ENCODE measurements around the gene NCK1. TPM values are rescaled to one million over a fixed set of nuclear protein-coding genes. Genes with fewer than 3 reads are reported as not detected.

Gene NCK1
- total RNA-seq, 1 donor from 2014 or later: 22.1 TPM

- intact Hi-C loops (cut with DNase I): loop anchor here (5.0 kb wide), 1 partner anchor 71 kb away; the partner anchor contains the start of gene NCK1
- DNase-seq (ENCODE audit: low spot score): no peak
These were observed 71.2 kb downstream of the NCK1 start for GRCh38 chr3:136932978-136933772.

DNA sequence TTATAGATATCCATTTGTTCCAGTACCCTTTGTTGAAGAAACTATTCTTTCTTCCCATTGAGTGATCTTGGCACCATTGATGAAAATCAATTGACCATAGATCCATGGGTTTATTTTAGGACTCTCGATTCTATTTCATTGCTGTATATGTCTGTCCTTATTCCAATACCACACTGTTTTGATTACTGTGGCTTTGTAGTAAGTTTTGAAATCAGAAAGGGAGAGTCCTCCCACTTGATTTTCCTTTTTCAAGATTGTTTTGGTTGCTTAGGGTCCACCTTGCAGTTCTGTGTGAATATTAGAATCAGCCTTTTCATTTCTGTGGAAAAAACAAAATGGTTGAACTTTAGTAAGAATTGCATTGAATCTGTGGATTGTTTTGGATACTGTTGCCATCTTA lies 75.2 kb downstream of the NCK1 start:
- no peak for DNase-seq (ENCODE audit: low spot score)
- intact Hi-C loops (cut with DNase I): no loop called here

GRCh38 chr3:136937851-136938250 lies 75.8 kb downstream of the NCK1 start:
- intact Hi-C loops (cut with DNase I): no loop called here

DNA sequence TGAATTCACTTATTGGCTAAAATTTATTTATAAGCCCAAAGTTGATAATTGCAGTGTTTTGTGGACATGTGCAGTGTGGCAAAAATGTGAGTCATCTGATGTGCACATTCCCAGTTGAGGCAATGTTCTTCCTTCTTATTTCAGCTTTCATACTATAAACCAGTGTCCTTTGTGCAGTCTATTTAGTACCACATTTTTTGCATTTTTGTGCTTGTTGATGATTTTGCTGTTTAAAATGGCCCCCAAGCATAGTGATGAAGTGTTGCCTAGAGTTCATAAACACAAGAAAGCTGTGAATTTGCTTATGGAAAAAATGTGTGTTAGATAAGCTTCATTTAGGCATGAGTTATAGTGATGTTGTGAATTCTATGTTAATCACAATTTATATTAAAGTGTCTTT lies 76.3 kb downstream of the NCK1 start:
- intact Hi-C loops (cut with DNase I): no loop called here
- no peak for DNase-seq (ENCODE audit: low spot score)

More at GRCh38 chr3:136937851-136938250, 75.8 kb downstream of the NCK1 start:
- no peak for DNase-seq (ENCODE audit: low spot score)

GRCh38 chr3:136939489-136939888 lies 77.5 kb downstream of the NCK1 start:
- no peak for DNase-seq (ENCODE audit: low spot score)
- intact Hi-C loops (cut with DNase I): no loop called here

GRCh38 chr3:136942803-136943202 lies 80.8 kb downstream of the NCK1 start:
- DNase-seq (ENCODE audit: low spot score): no peak
- intact Hi-C loops (cut with DNase I): no loop called here

DNA sequence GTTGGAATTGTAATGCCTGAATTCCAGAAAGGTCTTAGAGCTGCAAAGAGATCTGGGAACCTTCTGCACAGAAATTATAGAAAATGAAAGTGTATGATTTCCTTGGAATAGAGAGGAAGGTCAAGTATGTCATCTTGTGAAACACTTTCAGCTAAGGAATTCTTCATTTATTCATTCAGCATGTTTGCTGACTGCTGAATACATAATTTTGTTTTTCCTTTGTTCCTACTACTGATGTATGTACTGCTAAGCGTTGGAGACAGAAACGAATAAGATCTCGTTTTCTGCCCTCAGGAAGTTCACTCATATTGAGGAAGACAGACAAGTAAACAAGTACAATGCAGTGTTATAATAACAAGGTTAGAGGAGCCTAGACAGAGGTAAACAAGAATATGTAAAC lies 81.4 kb downstream of the NCK1 start:
- intact Hi-C loops (cut with DNase I): no loop called here
- DNase-seq (ENCODE audit: low spot score): no peak

- no peak for DNase-seq (ENCODE audit: low spot score)
- intact Hi-C loops (cut with DNase I): no loop called here
These were observed 85.0 kb downstream of the NCK1 start for GRCh38 chr3:136946978-136947377.

- intact Hi-C loops (cut with DNase I): no loop called here
These were observed 85.5 kb downstream of the NCK1 start for GRCh38 chr3:136947477-136947876.

GRCh38 chr3:136949146-136949545 lies 87.1 kb downstream of the NCK1 start:
- intact Hi-C loops (cut with DNase I): no loop called here
- DNase-seq (ENCODE audit: low spot score): no peak

More at GRCh38 chr3:136947477-136947876, 85.5 kb downstream of the NCK1 start:
- DNase-seq (ENCODE audit: low spot score): no peak

GRCh38 chr3:136949708-136950107 lies 87.7 kb downstream of the NCK1 start:
- no peak for DNase-seq (ENCODE audit: low spot score)
- intact Hi-C loops (cut with DNase I): loop anchor here (5.0 kb wide), 1 partner anchor 63 kb away; no protein-coding TSS in a partner anchor

DNA sequence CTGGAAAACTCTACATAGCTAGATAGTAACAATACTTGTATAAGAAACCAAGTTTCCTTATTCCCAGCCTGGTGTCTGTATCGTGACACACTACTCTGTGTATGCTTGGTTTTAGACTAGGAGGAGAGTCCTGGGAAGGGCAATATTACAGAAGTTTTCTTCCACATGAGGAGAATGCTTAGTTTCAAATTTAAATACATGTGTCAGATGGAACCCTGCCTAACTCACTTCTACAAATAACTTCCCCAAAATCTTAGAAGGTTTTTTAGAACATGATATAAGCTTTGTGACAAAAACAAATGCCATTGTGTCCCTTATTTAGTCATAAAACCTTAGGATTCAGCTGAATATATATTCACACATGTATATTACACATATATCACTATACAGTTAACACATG lies 88.6 kb downstream of the NCK1 start:
- no peak for DNase-seq (ENCODE audit: low spot score)
- intact Hi-C loops (cut with DNase I): loop anchor here (5.0 kb wide), 1 partner anchor 62 kb away; no protein-coding TSS in a partner anchor

GRCh38 chr3:136952292-136952691 lies 90.3 kb downstream of the NCK1 start:
- intact Hi-C loops (cut with DNase I): loop anchor here (5.0 kb wide), 1 partner anchor 60 kb away; no protein-coding TSS in a partner anchor
- DNase-seq (ENCODE audit: low spot score): no peak

DNA sequence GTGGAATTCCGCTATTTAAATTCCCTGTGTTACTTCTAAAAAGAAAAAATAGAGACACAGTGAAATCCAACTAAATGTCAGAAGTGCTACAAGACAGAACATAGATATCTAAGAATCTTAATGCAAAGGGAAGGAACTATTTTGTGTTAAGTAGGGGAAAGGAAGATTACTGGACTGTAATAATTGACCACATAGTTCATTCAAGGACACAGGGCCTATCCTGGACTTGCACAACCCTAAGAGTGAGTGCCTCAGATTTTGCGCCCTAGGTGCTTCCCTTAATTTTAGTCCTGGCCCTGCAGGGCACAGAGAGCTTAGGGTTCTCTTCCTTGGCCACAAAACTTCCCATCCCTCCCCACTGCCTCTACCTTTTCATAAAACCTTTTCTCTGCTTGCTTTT lies 92.2 kb downstream of the NCK1 start:
- intact Hi-C loops (cut with DNase I): loop anchor here (5.0 kb wide), 1 partner anchor 58 kb away; no protein-coding TSS in a partner anchor
- DNase-seq (ENCODE audit: low spot score): no peak

DNA sequence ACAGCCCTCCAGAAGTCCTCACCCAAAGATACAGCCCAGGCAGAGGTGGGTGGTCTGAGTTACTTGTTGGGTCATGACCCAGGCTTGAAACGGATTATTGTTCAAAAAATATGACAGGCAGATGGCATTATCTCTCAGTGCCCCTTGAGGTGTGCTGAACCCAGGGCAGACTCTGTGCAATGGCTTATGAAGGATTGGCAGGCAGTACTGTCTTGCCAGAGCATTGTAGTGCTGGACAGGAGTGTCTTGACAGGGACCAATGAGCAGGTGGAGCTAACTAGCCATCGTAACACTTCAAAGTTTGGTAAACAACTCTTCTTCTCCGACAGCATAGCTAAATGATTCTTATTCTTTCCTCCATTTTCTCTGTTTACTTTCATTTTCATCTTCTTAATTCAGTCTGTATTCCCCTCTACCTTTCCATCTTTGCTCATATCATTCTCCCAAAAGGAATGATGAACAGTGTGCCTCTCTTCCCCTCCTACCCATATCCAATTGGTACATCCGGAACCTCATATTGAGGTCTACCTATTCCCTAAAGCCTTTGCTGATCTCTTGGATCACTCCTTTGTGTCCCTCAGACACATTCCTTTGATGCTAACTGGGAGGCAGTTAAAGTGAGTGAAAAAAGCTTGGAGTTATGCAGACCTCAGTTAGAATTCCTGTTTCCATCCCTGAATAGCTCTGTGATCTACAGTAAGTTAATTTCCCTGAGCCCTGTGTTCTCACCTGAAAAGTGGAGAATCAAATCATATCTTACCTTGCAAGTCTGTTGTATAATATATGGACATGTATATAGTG lies 93.2 kb downstream of the NCK1 start:
- DNase-seq (ENCODE audit: low spot score): no peak
- intact Hi-C loops (cut with DNase I): loop anchor here (5.0 kb wide), 1 partner anchor 57 kb away; no protein-coding TSS in a partner anchor

DNA sequence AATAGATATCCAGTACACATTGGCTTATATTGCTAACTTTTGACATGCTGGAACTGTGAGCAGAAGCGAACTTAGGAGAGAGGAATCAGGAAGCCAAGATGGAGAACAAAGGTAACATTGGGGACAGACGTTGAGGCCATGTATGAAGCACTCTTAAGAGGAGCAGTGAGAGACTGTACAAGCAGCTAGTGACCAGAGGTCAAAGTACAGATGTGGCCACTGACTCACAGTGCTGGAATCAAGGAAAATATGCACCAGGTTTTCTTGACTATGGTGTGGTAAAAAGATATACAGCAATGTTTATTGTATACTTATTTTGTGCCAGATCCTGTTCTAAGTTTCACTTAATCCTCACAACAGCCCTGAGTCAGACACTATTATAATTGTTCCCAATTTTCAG lies 93.8 kb downstream of the NCK1 start:
- intact Hi-C loops (cut with DNase I): no loop called here

DNA sequence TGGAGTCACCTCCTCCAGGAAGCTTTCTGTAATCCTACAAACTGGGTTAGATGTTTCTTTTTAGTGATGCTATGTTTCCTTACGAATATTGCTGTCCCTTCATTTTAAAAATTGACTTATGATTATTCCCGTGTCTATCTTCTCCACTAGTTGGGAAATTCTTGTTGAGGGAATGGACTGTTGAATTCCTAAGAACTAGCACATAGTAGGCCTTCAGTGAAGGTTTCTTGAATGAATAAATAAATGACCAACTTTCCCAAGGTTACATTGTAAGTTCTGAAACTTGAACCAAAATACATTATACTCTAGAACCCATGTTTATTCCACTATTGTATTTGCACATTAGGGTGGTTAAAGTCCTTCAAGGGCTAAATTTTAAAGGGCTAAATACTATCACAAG lies 95.0 kb downstream of the NCK1 start:
- intact Hi-C loops (cut with DNase I): no loop called here
- no peak for DNase-seq (ENCODE audit: low spot score)

More for the DNA sequence above, 93.8 kb downstream of the NCK1 start:
- no peak for DNase-seq (ENCODE audit: low spot score)

GRCh38 chr3:136957751-136958288 lies 95.8 kb downstream of the NCK1 start, which contains the start of gene IL20RB:
Gene IL20RB (plus strand): TSS chr3:136957983. CDS start chr3:136958114, 131 bp downstream.
- intact Hi-C loops (cut with DNase I): no loop called here

GRCh38 chr3:136958939-136959338 lies 96.9 kb downstream of the NCK1 start:
- DNase-seq (ENCODE audit: low spot score): no peak

More at GRCh38 chr3:136957751-136958288, 95.8 kb downstream of the NCK1 start, which contains the start of gene IL20RB:
- DNase-seq (ENCODE audit: low spot score): no peak

GRCh38 chr3:136959599-136959998 lies 97.6 kb downstream of the NCK1 start:
- DNase-seq (ENCODE audit: low spot score): no peak
- intact Hi-C loops (cut with DNase I): no loop called here

More at GRCh38 chr3:136958939-136959338, 96.9 kb downstream of the NCK1 start:
- intact Hi-C loops (cut with DNase I): no loop called here

Measured in cardiac septum (tissue), 1 donor.